Neural cell (in vitro differentiated cells): ENCODE data around the gene HMCN2. TPM values are rescaled to one million over a fixed set of nuclear protein-coding genes. Genes with fewer than 3 reads are reported as not detected.

Source experiments
- H2AFZ ChIP-seq: fragments of 200-600, 300-800 bp; sonication (generic), shearing (Covaris generic); 2 replicates; pipeline ENCODE4 v1.6.0; 2014; ENCODE audit warnings: low read depth, mild to moderate bottlenecking, antibody characterized with exemption, low read length, moderate library complexity
- H3F3A ChIP-seq: fragments of 200-600 bp; shearing (Covaris generic); 2 replicates; pipeline ENCODE4 v1.6.1; 2016; ENCODE audit warnings: mild to moderate bottlenecking, moderate library complexity, mixed read lengths, antibody characterized with exemption, low read length; ENCODE audit not compliant: insufficient read depth, poor library complexity, severe bottlenecking
- H3K27ac ChIP-seq: fragments of 200-600, 300-800 bp; sonication (generic), shearing (Covaris generic); 2 replicates; pipeline ENCODE4 v1.5.1; 2014; ENCODE audit warnings: mild to moderate bottlenecking, low read length, moderate library complexity
- H3K27me3 ChIP-seq: fragments of 300-800, 200-600 bp; sonication (generic), shearing (Covaris generic); 2 replicates; pipeline ENCODE4 v1.6.0; 2014; ENCODE audit warnings: mild to moderate bottlenecking, low read depth, low read length, moderate library complexity; ENCODE audit not compliant: insufficient read depth
- H3K36me3 ChIP-seq: fragments of 300-800, 200-600 bp; sonication (generic), shearing (Covaris generic); 2 replicates; pipeline ENCODE4 v1.5.1; 2014; ENCODE audit warnings: mild to moderate bottlenecking, antibody characterized with exemption, low read length, moderate library complexity; ENCODE audit not compliant: insufficient read depth
- H3K4me2 ChIP-seq: fragments of 300-800, 200-600 bp; sonication (generic), shearing (Covaris generic); 2 replicates; pipeline ENCODE4 v1.6.0; 2014; ENCODE audit warnings: mild to moderate bottlenecking, low read length
- H3K4me3 ChIP-seq: fragments of 300-800, 200-600 bp; sonication (generic), shearing (Covaris generic); 2 replicates; pipeline ENCODE4 v1.5.1; 2014; ENCODE audit warnings: mild to moderate bottlenecking, low read length, moderate library complexity
- H3K79me2 ChIP-seq: fragments of 200-600 bp; shearing (Covaris generic); replicated peaks from 2 replicates; pipeline ENCODE4 v1.6.0; 2014; ENCODE audit warnings: mild to moderate bottlenecking, low read length, moderate library complexity; ENCODE audit not compliant: insufficient read depth
- H3K9ac ChIP-seq: fragments of 300-800, 200-600 bp; sonication (generic), shearing (Covaris generic); 2 replicates; pipeline ENCODE4 v1.6.1; 2016; ENCODE audit warnings: mild to moderate bottlenecking, low read length, mixed read lengths
- H3K9me2 ChIP-seq: fragments of 200-600 bp; shearing (Covaris generic); 2 replicates; pipeline ENCODE4 v1.6.1; 2016; ENCODE audit warnings: mild to moderate bottlenecking, low read length, mixed read lengths; ENCODE audit not compliant: insufficient read depth
- H3K9me3 ChIP-seq: fragments of 200-600, 300-800 bp; sonication (generic), shearing (Covaris generic); 2 replicates; pipeline ENCODE4 v1.6.1; 2016; ENCODE audit warnings: mild to moderate bottlenecking, mixed run types, low read length, moderate library complexity, mixed read lengths
- H4K20me1 ChIP-seq: fragments of 200-600 bp; shearing (Covaris generic); 2 replicates; pipeline ENCODE4 v1.6.1; 2016; ENCODE audit warnings: mild to moderate bottlenecking, mixed run types; ENCODE audit not compliant: insufficient read depth
- EP300 ChIP-seq: fragments of 450-650 bp; conservative IDR thresholded peaks from 2 replicates; pipeline ENCODE4 v1.6.1; 2014; ENCODE audit warnings: antibody characterized with exemption, mild to moderate bottlenecking, moderate library complexity; ENCODE audit not compliant: poor library complexity, severe bottlenecking
- EZH2 ChIP-seq: fragments of 200-600, 300-800 bp; shearing (Covaris generic), sonication (generic); IDR thresholded peaks from 2 replicates; pipeline ENCODE4 v1.6.1; 2014; ENCODE audit warnings: antibody characterized with exemption, low read length, borderline replicate concordance, mild to moderate bottlenecking; ENCODE audit not compliant: insufficient read depth, poor library complexity, severe bottlenecking
- MXI1 ChIP-seq: fragments of 450-650 bp; conservative IDR thresholded peaks from 2 replicates; pipeline ENCODE4 v1.6.1; 2014; ENCODE audit warnings: antibody characterized with exemption, mild to moderate bottlenecking; ENCODE audit not compliant: poor library complexity, severe bottlenecking
- POLR2AphosphoS5 ChIP-seq: IDR thresholded peaks from 2 replicates; pipeline ENCODE4 v1.6.1; 2012
- RAD21 ChIP-seq: fragments of 450-650 bp; conservative IDR thresholded peaks from 2 replicates; pipeline ENCODE4 v1.6.1; 2014; ENCODE audit warnings: antibody characterized with exemption, mild to moderate bottlenecking, moderate library complexity
- SMC3 ChIP-seq: fragments of 450-650 bp; conservative IDR thresholded peaks from 2 replicates; pipeline ENCODE4 v1.6.1; 2014; ENCODE audit warnings: antibody characterized with exemption, mild to moderate bottlenecking, moderate library complexity; ENCODE audit not compliant: poor library complexity
- TAF1 ChIP-seq: IDR thresholded peaks from 2 replicates; pipeline ENCODE4 v1.6.1; 2012; ENCODE audit warnings: low read depth
- polyA plus RNA-seq: library from polyadenylated mRNA; depleted of rRNA; stranded (reverse); fragments of >200 nt; gene quantifications from 2 replicates; pipeline ENCODE4 v1.2.3, GENCODE V29; 2014
- TF ChIP-seq, protein P1 (sequence below): IDR thresholded peaks from 2 replicates; pipeline ENCODE4 v1.6.1; 2012; ENCODE audit warnings: borderline replicate concordance
- TF ChIP-seq, protein P2 (sequence below): fragments of 450-650 bp; IDR thresholded peaks from 2 replicates; pipeline ENCODE4 v1.5.1; 2014; ENCODE audit warnings: antibody characterized with exemption, mild to moderate bottlenecking, moderate library complexity; ENCODE audit not compliant: poor library complexity, severe bottlenecking

HMCN2 gene
- polyA plus RNA-seq, 1 donor from 2014 or later = 1.7 TPM

DNA sequence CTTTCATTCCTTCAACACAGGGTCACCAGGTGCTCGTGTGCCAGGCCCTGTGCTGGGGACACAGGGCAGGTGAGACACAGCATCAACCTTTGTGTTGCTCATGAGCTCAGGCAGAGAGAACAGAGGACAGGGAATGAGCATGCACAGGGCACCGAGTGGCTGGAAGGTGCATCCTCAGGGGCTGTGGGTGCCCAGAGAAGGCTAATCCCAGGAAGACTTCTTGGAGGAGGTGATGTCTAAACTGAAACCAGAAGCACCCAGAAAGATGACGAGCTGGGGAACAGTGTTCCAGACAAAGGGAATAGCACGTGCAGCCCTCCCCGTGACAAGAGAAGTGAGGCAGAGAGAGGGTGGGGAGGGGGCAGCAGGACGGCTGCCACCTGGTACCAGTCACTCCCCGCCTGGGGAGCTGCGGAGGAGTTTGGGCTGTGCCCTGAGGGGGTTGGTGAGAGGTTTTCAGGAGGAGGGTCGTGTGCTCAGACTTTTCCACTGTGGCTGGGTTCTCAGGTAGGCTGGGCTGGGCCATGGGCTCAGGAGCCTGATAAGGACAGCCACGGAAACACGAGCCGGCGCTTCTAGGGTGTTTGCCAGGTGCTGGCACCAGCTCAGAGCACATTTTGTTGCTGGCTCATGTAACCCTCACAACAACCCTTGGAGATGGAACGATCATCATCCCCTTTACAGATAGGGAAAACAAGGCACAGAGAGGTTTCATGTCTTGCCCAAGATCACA, 46.0 kb downstream of the HMCN2 start:
- no peak for TF ChIP-seq POLR2AphosphoS5
- TF ChIP-seq, protein P1, sequence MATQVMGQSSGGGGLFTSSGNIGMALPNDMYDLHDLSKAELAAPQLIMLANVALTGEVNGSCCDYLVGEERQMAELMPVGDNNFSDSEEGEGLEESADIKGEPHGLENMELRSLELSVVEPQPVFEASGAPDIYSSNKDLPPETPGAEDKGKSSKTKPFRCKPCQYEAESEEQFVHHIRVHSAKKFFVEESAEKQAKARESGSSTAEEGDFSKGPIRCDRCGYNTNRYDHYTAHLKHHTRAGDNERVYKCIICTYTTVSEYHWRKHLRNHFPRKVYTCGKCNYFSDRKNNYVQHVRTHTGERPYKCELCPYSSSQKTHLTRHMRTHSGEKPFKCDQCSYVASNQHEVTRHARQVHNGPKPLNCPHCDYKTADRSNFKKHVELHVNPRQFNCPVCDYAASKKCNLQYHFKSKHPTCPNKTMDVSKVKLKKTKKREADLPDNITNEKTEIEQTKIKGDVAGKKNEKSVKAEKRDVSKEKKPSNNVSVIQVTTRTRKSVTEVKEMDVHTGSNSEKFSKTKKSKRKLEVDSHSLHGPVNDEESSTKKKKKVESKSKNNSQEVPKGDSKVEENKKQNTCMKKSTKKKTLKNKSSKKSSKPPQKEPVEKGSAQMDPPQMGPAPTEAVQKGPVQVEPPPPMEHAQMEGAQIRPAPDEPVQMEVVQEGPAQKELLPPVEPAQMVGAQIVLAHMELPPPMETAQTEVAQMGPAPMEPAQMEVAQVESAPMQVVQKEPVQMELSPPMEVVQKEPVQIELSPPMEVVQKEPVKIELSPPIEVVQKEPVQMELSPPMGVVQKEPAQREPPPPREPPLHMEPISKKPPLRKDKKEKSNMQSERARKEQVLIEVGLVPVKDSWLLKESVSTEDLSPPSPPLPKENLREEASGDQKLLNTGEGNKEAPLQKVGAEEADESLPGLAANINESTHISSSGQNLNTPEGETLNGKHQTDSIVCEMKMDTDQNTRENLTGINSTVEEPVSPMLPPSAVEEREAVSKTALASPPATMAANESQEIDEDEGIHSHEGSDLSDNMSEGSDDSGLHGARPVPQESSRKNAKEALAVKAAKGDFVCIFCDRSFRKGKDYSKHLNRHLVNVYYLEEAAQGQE = no peak
- no peak for TF ChIP-seq SMC3
- TF ChIP-seq RAD21 = no peak
- no peak for TF ChIP-seq MXI1
- TF ChIP-seq, protein P2, sequence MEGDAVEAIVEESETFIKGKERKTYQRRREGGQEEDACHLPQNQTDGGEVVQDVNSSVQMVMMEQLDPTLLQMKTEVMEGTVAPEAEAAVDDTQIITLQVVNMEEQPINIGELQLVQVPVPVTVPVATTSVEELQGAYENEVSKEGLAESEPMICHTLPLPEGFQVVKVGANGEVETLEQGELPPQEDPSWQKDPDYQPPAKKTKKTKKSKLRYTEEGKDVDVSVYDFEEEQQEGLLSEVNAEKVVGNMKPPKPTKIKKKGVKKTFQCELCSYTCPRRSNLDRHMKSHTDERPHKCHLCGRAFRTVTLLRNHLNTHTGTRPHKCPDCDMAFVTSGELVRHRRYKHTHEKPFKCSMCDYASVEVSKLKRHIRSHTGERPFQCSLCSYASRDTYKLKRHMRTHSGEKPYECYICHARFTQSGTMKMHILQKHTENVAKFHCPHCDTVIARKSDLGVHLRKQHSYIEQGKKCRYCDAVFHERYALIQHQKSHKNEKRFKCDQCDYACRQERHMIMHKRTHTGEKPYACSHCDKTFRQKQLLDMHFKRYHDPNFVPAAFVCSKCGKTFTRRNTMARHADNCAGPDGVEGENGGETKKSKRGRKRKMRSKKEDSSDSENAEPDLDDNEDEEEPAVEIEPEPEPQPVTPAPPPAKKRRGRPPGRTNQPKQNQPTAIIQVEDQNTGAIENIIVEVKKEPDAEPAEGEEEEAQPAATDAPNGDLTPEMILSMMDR = no peak
- no peak for TF ChIP-seq EP300
- TF ChIP-seq EZH2 = no peak
- TF ChIP-seq TAF1 = no peak
- Histone ChIP-seq H3K27ac (no peak overlapping the region), H3K27me3 (no peaks in the 10 kb centered on the region)

DNA sequence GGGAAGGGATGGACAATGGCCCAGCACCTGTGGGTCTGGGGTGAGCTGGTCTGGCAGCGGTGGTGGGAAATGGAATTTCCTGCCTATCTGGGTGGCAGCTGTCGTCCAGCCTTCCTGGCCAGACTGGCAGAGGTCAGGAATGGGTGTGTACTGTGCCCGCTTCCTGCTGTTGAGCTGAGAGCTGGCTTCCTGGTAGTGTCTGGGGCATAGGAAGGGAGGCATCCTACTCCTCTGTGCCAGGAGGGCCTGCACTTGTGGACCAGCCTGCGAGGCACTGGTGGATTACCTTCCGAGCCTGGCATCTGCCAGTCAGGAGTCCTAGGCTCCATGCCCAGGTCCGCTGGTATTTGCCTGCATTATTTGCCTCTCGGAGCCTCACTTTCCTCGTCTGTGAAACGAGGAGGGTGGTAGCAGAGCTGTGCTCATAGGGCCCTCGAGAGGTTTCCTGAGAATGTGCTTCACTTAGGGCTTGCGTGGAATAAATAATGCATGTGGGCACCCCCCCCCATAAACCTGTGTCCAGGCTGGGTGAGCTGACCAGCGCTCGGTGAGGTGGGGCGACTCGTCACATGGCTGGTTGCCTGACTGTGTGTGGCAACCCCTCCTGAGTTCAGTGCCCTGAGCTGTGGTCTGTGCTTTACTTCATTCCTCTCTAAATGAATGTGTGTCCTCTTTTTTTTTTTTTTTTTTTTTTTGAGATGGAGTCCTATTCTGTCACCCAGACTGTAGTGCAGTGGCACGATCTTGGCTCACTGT, 47.7 kb downstream of the HMCN2 start:
- Histone ChIP-seq H3K79me2 (no peaks in the 10 kb centered on the region), H3K36me3 (no peaks in the 10 kb centered on the region), H3F3A (no peaks in the 10 kb centered on the region), H3K9me3 (no peaks in the 10 kb centered on the region), H3K9ac (no peak overlapping the region), H3K4me3 (no peak overlapping the region), H2AFZ (no peak overlapping the region), H3K27me3 (no peaks in the 10 kb centered on the region), H3K9me2 (no peaks in the 10 kb centered on the region), H3K27ac (no peak overlapping the region), H4K20me1 (no peaks in the 10 kb centered on the region), H3K4me2 (no peak overlapping the region)
- TF ChIP-seq EP300 = no peak
- TF ChIP-seq, protein P2 = no peak
- no peak for TF ChIP-seq POLR2AphosphoS5
- TF ChIP-seq EZH2 = no peak
- TF ChIP-seq SMC3 = no peak
- no peak for TF ChIP-seq RAD21
- TF ChIP-seq, protein P1 = no peak

More for the DNA sequence above, 46.0 kb downstream of the HMCN2 start:
- no peaks in the 10 kb centered on the region for H3F3A ChIP-seq
- no peaks in the 10 kb centered on the region for H3K36me3 ChIP-seq
- no peak overlapping the region for H3K9ac ChIP-seq
- H3K9me2 ChIP-seq = no peaks in the 10 kb centered on the region
- H2AFZ ChIP-seq = no peak overlapping the region
- no peak overlapping the region for H3K4me2 ChIP-seq
- no peaks in the 10 kb centered on the region for H3K79me2 ChIP-seq
- no peaks in the 10 kb centered on the region for H4K20me1 ChIP-seq
- no peaks in the 10 kb centered on the region for H3K9me3 ChIP-seq
- no peak overlapping the region for H3K4me3 ChIP-seq
